Measurements from ENCODE around the gene FAM221B.

The FAM221B gene

GRCh38 chr9:35791297-35791921 is 37.1 kb downstream of the FAM221B start, which contains the start of gene NPR2:
TSS of gene NPR2 (plus strand) at chr9:35791591. CDS start at chr9:35792409, 818 bp downstream.
- no peak for DNase-seq (ENCODE audit: low read depth)

- peak; percentile 52 for DNase-seq (ENCODE audit: low read depth)
Measured at GRCh38 chr9:35790385-35791296, 37.9 kb downstream of the FAM221B start.

GRCh38 chr9:35790025-35790384 is 38.5 kb downstream of the FAM221B start:
- DNase-seq (ENCODE audit: low read depth) = no peak

GRCh38 chr9:35789541-35789940 is 39.0 kb downstream of the FAM221B start:
- no peak for DNase-seq (ENCODE audit: low read depth)

GRCh38 chr9:35783418-35783817 is 45.1 kb downstream of the FAM221B start:
- DNase-seq (ENCODE audit: low read depth) = no peak

- DNase-seq (ENCODE audit: low read depth) = no peak
Measured at GRCh38 chr9:35781066-35781465, 47.5 kb downstream of the FAM221B start.

GRCh38 chr9:35778496-35778895 is 50.0 kb downstream of the FAM221B start:
- DNase-seq (ENCODE audit: low read depth) = no peak

- no peak for DNase-seq (ENCODE audit: low read depth)
Measured at GRCh38 chr9:35776018-35776417, 52.5 kb downstream of the FAM221B start.

GRCh38 chr9:35774907-35775635 is 53.5 kb downstream of the FAM221B start:
- DNase-seq (ENCODE audit: low read depth) = no peak

- DNase-seq (ENCODE audit: low read depth) = no peak
Measured at GRCh38 chr9:35771943-35772342, 56.6 kb downstream of the FAM221B start.

- no peak for DNase-seq (ENCODE audit: low read depth)
Measured at GRCh38 chr9:35771534-35771933, 57.0 kb downstream of the FAM221B start.

GRCh38 chr9:35771075-35771433 is 57.5 kb downstream of the FAM221B start:
- DNase-seq (ENCODE audit: low read depth) = no peak

GRCh38 chr9:35769763-35770162 is 58.8 kb downstream of the FAM221B start:
- DNase-seq (ENCODE audit: low read depth) = no peak

GRCh38 chr9:35767458-35767857 is 61.1 kb downstream of the FAM221B start:
- DNase-seq (ENCODE audit: low read depth) = no peak

GRCh38 chr9:35766997-35767396 is 61.5 kb downstream of the FAM221B start:
- DNase-seq (ENCODE audit: low read depth) = no peak
